H9 (cell line): ENCODE results near the gene ZHX3. TPM values are rescaled to one million over a fixed set of nuclear protein-coding genes. Genes with fewer than 3 reads are reported as not detected.

Experiments
- DNase-seq: peaks from one replicate; pipeline ENCODE4 v3.0.0-alpha.2; 2017
- H2AFZ ChIP-seq: one replicate; pipeline ENCODE4 v1.6.1; 2013; ENCODE audit warnings: mild to moderate bottlenecking, low read length, control low read depth, moderate library complexity
- H2AK5ac ChIP-seq: 2 replicates; pipeline ENCODE4 v1.6.1; 2013; ENCODE audit warnings: low read length, control low read depth, mixed read lengths; ENCODE audit not compliant: insufficient read length
- H2BK120ac ChIP-seq: one replicate; pipeline ENCODE4 v1.6.1; 2013; ENCODE audit warnings: low read depth, mild to moderate bottlenecking, low read length, control low read depth, inconsistent platforms; ENCODE audit not compliant: poor library complexity, severe bottlenecking
- H2BK12ac ChIP-seq: 2 replicates; pipeline ENCODE4 v1.6.1; 2013; ENCODE audit warnings: low read length, control low read depth, mixed read lengths, low read depth; ENCODE audit not compliant: insufficient read length
- H2BK15ac ChIP-seq: 2 replicates; pipeline ENCODE4 v1.6.1; 2013; ENCODE audit warnings: low read depth, low read length, control low read depth
- H2BK20ac ChIP-seq: one replicate; pipeline ENCODE4 v1.6.1; 2013; ENCODE audit warnings: low read depth, mild to moderate bottlenecking, low read length, control low read depth, inconsistent platforms; ENCODE audit not compliant: poor library complexity, severe bottlenecking
- H2BK5ac ChIP-seq: 2 replicates; pipeline ENCODE4 v1.6.1; 2013; ENCODE audit warnings: low read length, control low read depth, mixed read lengths; ENCODE audit not compliant: insufficient read length
- H3K14ac ChIP-seq: 2 replicates; pipeline ENCODE4 v1.6.1; 2013; ENCODE audit warnings: low read length, control low read depth; ENCODE audit not compliant: insufficient read depth
- H3K18ac ChIP-seq: 2 replicates; pipeline ENCODE4 v1.6.1; 2013; ENCODE audit warnings: low read depth, mild to moderate bottlenecking, mixed read lengths, low read length, control low read depth; ENCODE audit not compliant: insufficient read length
- H3K23ac ChIP-seq: 2 replicates; pipeline ENCODE4 v1.6.1; 2013; ENCODE audit warnings: low read length, control low read depth, mixed read lengths, low read depth; ENCODE audit not compliant: insufficient read length
- H3K23me2 ChIP-seq: 2 replicates; pipeline ENCODE4 v1.6.1; 2013; ENCODE audit warnings: low read depth, mild to moderate bottlenecking, mixed read lengths, low read length, control low read depth; ENCODE audit not compliant: insufficient read length, poor library complexity, severe bottlenecking
- H3K27ac ChIP-seq: 2 replicates; pipeline ENCODE4 v1.5.1; 2013; ENCODE audit warnings: low read length, control low read depth, mixed read lengths, low read depth; ENCODE audit not compliant: insufficient read length
- H3K27me3 ChIP-seq: 2 replicates; pipeline ENCODE4 v1.6.1; 2013; ENCODE audit warnings: low read length, control low read depth, inconsistent platforms; ENCODE audit not compliant: insufficient read depth
- H3K4ac ChIP-seq: 2 replicates; pipeline ENCODE4 v1.6.1; 2013; ENCODE audit warnings: low read depth, mild to moderate bottlenecking, control low read depth, inconsistent platforms, low read length, moderate library complexity
- H3K4me1 ChIP-seq: 2 replicates; pipeline ENCODE4 v1.6.1; 2013; ENCODE audit warnings: low read length, control low read depth, inconsistent platforms; ENCODE audit not compliant: insufficient read depth
- H3K4me2 ChIP-seq: 2 replicates; pipeline ENCODE4 v1.6.1; 2013; ENCODE audit warnings: low read length, control low read depth, mixed read lengths; ENCODE audit not compliant: insufficient read length, insufficient read depth
- H3K56ac ChIP-seq: 2 replicates; pipeline ENCODE4 v1.6.1; 2013; ENCODE audit warnings: low read depth, mild to moderate bottlenecking, mixed read lengths, low read length, control low read depth; ENCODE audit not compliant: insufficient read length
- H3K79me1 ChIP-seq: 2 replicates; pipeline ENCODE4 v1.6.1; 2013; ENCODE audit warnings: low read depth, mild to moderate bottlenecking, moderate library complexity, low read length, control low read depth, inconsistent platforms; ENCODE audit not compliant: insufficient read depth, poor library complexity, severe bottlenecking
- H3K79me2 ChIP-seq: 2 replicates; pipeline ENCODE4 v1.6.1; 2013; ENCODE audit warnings: low read length, control low read depth, inconsistent platforms; ENCODE audit not compliant: insufficient read depth
- H3K9ac ChIP-seq: 2 replicates; pipeline ENCODE4 v1.6.1; 2013; ENCODE audit warnings: low read length, control low read depth, mixed read lengths; ENCODE audit not compliant: insufficient read length; ENCODE audit errors: extremely low read depth
- H3K9me3 ChIP-seq: one replicate; pipeline ENCODE4 v1.6.1; 2013; ENCODE audit warnings: low read depth, low read length, inconsistent platforms; ENCODE audit not compliant: control insufficient read depth
- H3T11ph ChIP-seq: one replicate; pipeline ENCODE4 v1.6.1; 2013; ENCODE audit warnings: mild to moderate bottlenecking, low read length, control low read depth, inconsistent platforms
- H4K20me1 ChIP-seq: one replicate; pipeline ENCODE4 v1.6.1; 2013; ENCODE audit not compliant: control insufficient read depth, insufficient read length, insufficient read depth
- H4K5ac ChIP-seq: 2 replicates; pipeline ENCODE4 v1.6.1; 2013; ENCODE audit warnings: low read depth, mild to moderate bottlenecking, mixed read lengths, low read length, control low read depth; ENCODE audit not compliant: insufficient read length
- H4K8ac ChIP-seq: replicated peaks from 2 replicates; pipeline ENCODE4 v1.6.1; 2013; ENCODE audit warnings: low read length, control low read depth, mixed read lengths, low read depth; ENCODE audit not compliant: insufficient read length
- H4K91ac ChIP-seq: 2 replicates; pipeline ENCODE4 v1.6.1; 2013; ENCODE audit warnings: low read depth, mild to moderate bottlenecking, moderate library complexity, mixed read lengths, low read length, control low read depth; ENCODE audit not compliant: insufficient read length
- H3K27ac Mint-ChIP-seq, 3 experiments: 2 replicates in 2 of 3; 3 replicates in 1 of 3; pipeline ENCODE4 v1.8.0; 2020 to 2021; ENCODE audit warnings: mixed read lengths in 3 of 3, mild to moderate bottlenecking in 1 of 3, moderate library complexity in 1 of 3
- H3K27me3 Mint-ChIP-seq: 2 replicates; pipeline ENCODE4 v1.8.0; 2021; ENCODE audit warnings: low read depth, mild to moderate bottlenecking, moderate library complexity, mixed read lengths
- H3K36me3 Mint-ChIP-seq, 3 experiments: 2 replicates in 2 of 3; 3 replicates in 1 of 3; pipeline ENCODE4 v1.8.0; 2020 to 2021; ENCODE audit warnings: low read depth in 3 of 3, mixed read lengths in 3 of 3; ENCODE audit not compliant: insufficient read depth in 1 of 3
- H3K4me1 Mint-ChIP-seq, 2 experiments: 2 replicates each; pipeline ENCODE4 v1.8.0; 2020; ENCODE audit warnings: mixed read lengths in 2 of 2
- H3K4me3 Mint-ChIP-seq, 2 experiments: 2 replicates in 1 of 2; 3 replicates in 1 of 2; pipeline ENCODE4 v1.8.0; 2020 to 2021; ENCODE audit warnings: mild to moderate bottlenecking in 2 of 2, mixed read lengths in 2 of 2, moderate library complexity in 1 of 2
- H3K9me3 Mint-ChIP-seq, 2 experiments: 2 replicates in 1 of 2; 3 replicates in 1 of 2; pipeline ENCODE4 v1.8.0; 2020; ENCODE audit warnings: mild to moderate bottlenecking in 2 of 2, mixed read lengths in 2 of 2, moderate library complexity in 1 of 2
- CTCF ChIP-seq: fragments of 200-600 bp; sonication (generic); conservative IDR thresholded peaks from 3 replicates; pipeline ENCODE4 v1.8.0; 2021; ENCODE audit warnings: antibody characterized with exemption, mild to moderate bottlenecking
- WGBS: extraction: QIAGEN DNeasy Blood & Tissue Kit; methylation state at CpG from one replicate; pipeline ENCODE4 v1.1.7; 2013; ENCODE audit warnings: missing lambda C conversion rate, low lambda C conversion rate, mixed read lengths; ENCODE audit not compliant: insufficient read length; ENCODE audit errors: extremely low coverage; 5-methylcytosine and 5-hydroxymethylcytosine counted together
- total RNA-seq: library from RNA; stranded (reverse); gene quantifications from 2 replicates; pipeline ENCODE4 v1.2.1, GENCODE V29; 2021

The ZHX3 gene
- total RNA-seq, 1 experiment from 2014 or later, result 4.4 TPM

- Histone ChIP-seq H3T11ph (no peak overlapping the region), H2BK120ac (no peak overlapping the region), H3K9me3 (no peaks in the 10 kb centered on the region), H3K56ac (no peak overlapping the region), H3K79me1 (no peaks in the 10 kb centered on the region), H3K23ac (no peak overlapping the region), H3K4me1 (no peaks in the 10 kb centered on the region), H2BK20ac (no peak overlapping the region), H2BK12ac (no peak overlapping the region), H3K79me2 (no peaks in the 10 kb centered on the region), H3K14ac (no peak overlapping the region), H3K4me2 (no peak overlapping the region), H2BK15ac (no peak overlapping the region), H3K27me3 (no peaks in the 10 kb centered on the region), H2AFZ (no peak overlapping the region), H3K9ac (no peak overlapping the region), H3K18ac (no peak overlapping the region), H2AK5ac (no peak overlapping the region), H4K91ac (no peak overlapping the region), H3K27ac (no peak overlapping the region), H3K4ac (no peak overlapping the region), H4K20me1 (no peaks in the 10 kb centered on the region), H4K8ac (no peak overlapping the region), H2BK5ac (no peak overlapping the region), H3K23me2 (no peaks in the 10 kb centered on the region), H4K5ac (no peak overlapping the region)
- Mint-ChIP-seq H3K4me3 (no peak overlapping the region), H3K4me1 (peaks cover 4 to 6% of the 10 kb centered on the region in 2 experiments), H3K27ac (peak overlapping the region in 1 of 3 experiments; percentile 84; a peak in 2 of 7 replicates), H3K27me3 (peaks cover 2% of the 10 kb centered on the region; the same call in 1 of the 2 replicates), H3K36me3 (no peaks in the 10 kb centered on the region), H3K9me3 (no peaks in the 10 kb centered on the region)
- TF ChIP-seq CTCF, result no peak
- no peak for DNase-seq
- WGBS, result no CpG with 5 or more reads among the region's 9 CpGs
Measured at GRCh38 chr20:41276317-41276751, 41.2 kb downstream of the ZHX3 start.
